ENCODE results near the gene POLG2. TPM values are rescaled to one million over a fixed set of nuclear protein-coding genes. Genes with fewer than 3 reads are reported as not detected.
"Not testable (repeated sequence)": the region's sequence is repeated elsewhere in the genome, so short reads cannot be mapped to it uniquely, and the experiment has no call there.

POLG2 gene
- total RNA-seq, 1 experiment from 2014 or later: 20.3 TPM

GRCh38 chr17:64466019-64466735 lies 30.7 kb downstream of the POLG2 start:
- intact Hi-C loops (cut with micrococcal nuclease): no loop called here
- no peak for TF ChIP-seq EZH2phosphoT487 (IDR thresholded peaks at IDR 0.05; ENCODE audit: borderline replicate concordance, low read length)
- no peak for TF ChIP-seq CTCF (conservative IDR thresholded peaks at IDR 0.05; ENCODE audit: low read depth, low read length)
- no peak for TF ChIP-seq EZH2 (IDR thresholded peaks at IDR 0.05; ENCODE audit: low read length, unreplicated experiment)
- Histone ChIP-seq H3K27ac (ENCODE audit: low read length) (no peak overlapping the region), H4K20me1 (ENCODE audit: low read length) (no peaks in the 10 kb centered on the region), H3K36me3 (ENCODE audit: low read depth, low read length) (no peaks in the 10 kb centered on the region), H3F3A (ENCODE audit: low read length, unreplicated experiment) (no peaks in the 10 kb centered on the region), H3K9ac (ENCODE audit: low read length) (no peak overlapping the region), H3K9me2 (replicated peaks; ENCODE audit: low read length) (no peaks in the 10 kb centered on the region), H3K27me3 (ENCODE audit: low read length) (no peaks in the 10 kb centered on the region), H3K79me2 (ENCODE audit: low read length) (no peaks in the 10 kb centered on the region), H3K4me1 (ENCODE audit: insufficient read depth, low read length) (no peaks in the 10 kb centered on the region), H3K4me3 (ENCODE audit: low read length) (no peak overlapping the region), H3K4me2 (ENCODE audit: low read length) (no peak overlapping the region), H2AFZ (ENCODE audit: low read length) (no peak overlapping the region), H3K9me3 (ENCODE audit: low read length) (no peaks in the 10 kb centered on the region)
- ChIA-PET POLR2A (ENCODE audit: unreplicated experiment) (no interaction called here), CTCF (no interaction called here)
- no peak for ATAC-seq
- BruUV-seq (replicated peaks): no TSS peak
- DNase-seq: no peak

- no peak for DNase-seq
- H3K36me3 ChIP-seq (ENCODE audit: low read depth, low read length): no peaks in the 10 kb centered on the region
- H3K27me3 ChIP-seq (ENCODE audit: low read length): no peaks in the 10 kb centered on the region
- TF ChIP-seq EZH2phosphoT487 (IDR thresholded peaks at IDR 0.05; ENCODE audit: borderline replicate concordance, low read length) (no peak), EZH2 (IDR thresholded peaks at IDR 0.05; ENCODE audit: low read length, unreplicated experiment) (no peak), CTCF (conservative IDR thresholded peaks at IDR 0.05; ENCODE audit: low read depth, low read length) (no peak)
- no peaks in the 10 kb centered on the region for H3K9me3 ChIP-seq (ENCODE audit: low read length)
- CTCF ChIA-PET: no interaction called here
- H3K9ac ChIP-seq (ENCODE audit: low read length): no peak overlapping the region
- no peak for ATAC-seq
- no TSS peak for BruUV-seq (replicated peaks)
- H3F3A ChIP-seq (ENCODE audit: low read length, unreplicated experiment): no peaks in the 10 kb centered on the region
- no peaks in the 10 kb centered on the region for H4K20me1 ChIP-seq (ENCODE audit: low read length)
- peaks cover 13% of the 10 kb centered on the region for H3K4me1 ChIP-seq (ENCODE audit: insufficient read depth, low read length)
- H2AFZ ChIP-seq (ENCODE audit: low read length): no peak overlapping the region
- POLR2A ChIA-PET (ENCODE audit: unreplicated experiment): no interaction called here
- no peaks in the 10 kb centered on the region for H3K79me2 ChIP-seq (ENCODE audit: low read length)
- intact Hi-C loops (cut with micrococcal nuclease): no loop called here
- H3K4me2 ChIP-seq (ENCODE audit: low read length): no peak overlapping the region
- H3K27ac ChIP-seq (ENCODE audit: low read length): no peak overlapping the region
- no peaks in the 10 kb centered on the region for H3K9me2 ChIP-seq (replicated peaks; ENCODE audit: low read length)
- H3K4me3 ChIP-seq (ENCODE audit: low read length): no peak overlapping the region
Observed at GRCh38 chr17:64461788-64462187, 35.1 kb downstream of the POLG2 start.

GRCh38 chr17:64460955-64461354 lies 35.9 kb downstream of the POLG2 start:
- ChIA-PET CTCF (no interaction called here), POLR2A (ENCODE audit: unreplicated experiment) (no interaction called here)
- Histone ChIP-seq H3K27me3 (ENCODE audit: low read length) (no peaks in the 10 kb centered on the region), H3K9me2 (replicated peaks; ENCODE audit: low read length) (no peaks in the 10 kb centered on the region), H3K9ac (ENCODE audit: low read length) (no peak overlapping the region), H3K79me2 (ENCODE audit: low read length) (no peaks in the 10 kb centered on the region), H3K4me1 (ENCODE audit: insufficient read depth, low read length) (peaks cover 13% of the 10 kb centered on the region), H3F3A (ENCODE audit: low read length, unreplicated experiment) (no peaks in the 10 kb centered on the region), H4K20me1 (ENCODE audit: low read length) (no peaks in the 10 kb centered on the region), H3K27ac (ENCODE audit: low read length) (no peak overlapping the region), H3K4me3 (ENCODE audit: low read length) (no peak overlapping the region), H3K36me3 (ENCODE audit: low read depth, low read length) (no peaks in the 10 kb centered on the region), H3K9me3 (ENCODE audit: low read length) (no peaks in the 10 kb centered on the region), H3K4me2 (ENCODE audit: low read length) (no peak overlapping the region), H2AFZ (ENCODE audit: low read length) (no peak overlapping the region)
- no peak for TF ChIP-seq EZH2phosphoT487 (IDR thresholded peaks at IDR 0.05; ENCODE audit: borderline replicate concordance, low read length)
- no peak for TF ChIP-seq EZH2 (IDR thresholded peaks at IDR 0.05; ENCODE audit: low read length, unreplicated experiment)
- no peak for TF ChIP-seq CTCF (conservative IDR thresholded peaks at IDR 0.05; ENCODE audit: low read depth, low read length)
- DNase-seq (no peak), ATAC-seq (no peak)
- BruUV-seq (replicated peaks): no TSS peak
- intact Hi-C loops (cut with micrococcal nuclease): no loop called here

GRCh38 chr17:64459818-64460217 lies 37.0 kb downstream of the POLG2 start:
- H4K20me1 ChIP-seq (ENCODE audit: low read length); CTCF ChIA-PET; POLR2A ChIA-PET (ENCODE audit: unreplicated experiment); H3K9me2 ChIP-seq (replicated peaks; ENCODE audit: low read length); H3K27me3 ChIP-seq (ENCODE audit: low read length); H3K36me3 ChIP-seq (ENCODE audit: low read depth, low read length); H3K27ac ChIP-seq (ENCODE audit: low read length); H3F3A ChIP-seq (ENCODE audit: low read length, unreplicated experiment); ATAC-seq; BruUV-seq (replicated peaks); intact Hi-C loops (cut with micrococcal nuclease); H2AFZ ChIP-seq (ENCODE audit: low read length); DNase-seq; H3K9me3 ChIP-seq (ENCODE audit: low read length); H3K4me3 ChIP-seq (ENCODE audit: low read length); H3K9ac ChIP-seq (ENCODE audit: low read length); H3K79me2 ChIP-seq (ENCODE audit: low read length): not testable (repeated sequence)
- H3K4me1 ChIP-seq (ENCODE audit: insufficient read depth, low read length): peaks cover 13% of the 10 kb centered on the region
- peak overlapping the region; percentile 8; the same call in 1 of the 2 replicates for H3K4me2 ChIP-seq (ENCODE audit: low read length)
